Inflammatory macrophage (primary cell): ENCODE measurements around the gene EIF3A.

Experiments
- DNase-seq, 2 donors: peaks; one replicate each; pipeline ENCODE4 v3.0.0-alpha.2; 2020 to 2022

The EIF3A gene

GRCh38 chr10:119001717-119002500, 78.7 kb downstream of the EIF3A start:
- no peak for DNase-seq

DNA sequence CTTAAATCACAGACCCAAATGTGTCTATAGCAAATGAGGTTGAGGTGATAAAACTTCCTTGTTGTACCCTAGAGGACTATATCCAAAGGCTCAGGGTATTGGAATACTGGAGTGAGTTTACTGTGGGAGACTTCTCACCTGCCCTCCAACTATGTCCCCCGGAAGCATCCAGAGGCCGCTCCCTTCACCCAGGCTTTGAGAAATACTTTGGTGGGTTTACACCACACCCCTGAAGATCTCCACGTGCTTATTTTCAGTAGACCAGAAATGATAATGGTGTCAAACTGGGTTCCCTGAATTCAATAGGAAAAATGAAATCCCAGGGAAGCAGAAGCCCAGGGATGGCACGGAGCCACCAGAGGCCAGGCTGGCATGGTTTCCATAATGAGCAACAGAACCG, 82.4 kb downstream of the EIF3A start:
- no peak for DNase-seq

- DNase-seq = no peak
Observed at GRCh38 chr10:118997379-118997778, 83.2 kb downstream of the EIF3A start.

- DNase-seq = no peak
Observed at GRCh38 chr10:118995739-118996138, 84.9 kb downstream of the EIF3A start.

GRCh38 chr10:118994321-118994720, 86.3 kb downstream of the EIF3A start:
- DNase-seq = no peak

DNA sequence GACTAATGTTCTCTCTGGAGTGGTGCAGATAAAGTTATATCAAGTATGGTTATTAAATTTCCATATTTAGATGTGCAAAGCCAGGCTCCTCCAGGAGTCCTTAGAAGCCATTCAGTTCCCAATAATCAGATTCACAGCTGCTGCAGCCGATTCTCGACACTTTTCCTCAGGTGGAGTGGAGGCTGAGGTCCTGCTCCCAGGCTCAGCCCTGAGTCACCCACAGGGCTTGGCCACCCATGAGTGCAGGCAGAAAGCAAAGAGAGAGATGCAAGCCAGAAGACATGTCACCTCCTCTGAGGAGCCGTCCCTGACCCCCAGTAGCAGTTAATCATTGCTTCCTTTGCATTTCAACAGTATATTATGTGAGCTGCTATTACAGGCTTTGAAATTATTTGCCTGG, 87.4 kb downstream of the EIF3A start:
- DNase-seq = no peak

- no peak for DNase-seq
Observed at GRCh38 chr10:118992496-118992895, 88.1 kb downstream of the EIF3A start.

DNA sequence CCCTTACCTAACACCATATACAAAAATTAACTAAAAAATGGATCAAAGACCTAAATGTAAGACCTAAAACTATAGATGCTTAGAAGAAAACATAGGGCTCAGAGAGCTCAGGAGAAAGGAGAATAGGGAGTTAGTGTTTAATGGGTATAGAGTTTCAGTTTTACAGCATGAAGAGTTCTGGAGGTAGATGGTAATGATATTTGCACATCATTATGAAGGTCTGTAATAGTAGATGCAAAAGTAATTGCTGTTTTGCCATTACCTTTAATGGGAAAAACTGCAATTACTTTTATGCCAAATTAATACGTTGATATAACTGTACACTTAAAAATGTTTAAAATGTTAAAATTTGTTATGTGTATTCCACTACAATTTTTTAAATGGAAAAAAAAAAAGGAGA, 90.3 kb downstream of the EIF3A start:
- no peak for DNase-seq

DNA sequence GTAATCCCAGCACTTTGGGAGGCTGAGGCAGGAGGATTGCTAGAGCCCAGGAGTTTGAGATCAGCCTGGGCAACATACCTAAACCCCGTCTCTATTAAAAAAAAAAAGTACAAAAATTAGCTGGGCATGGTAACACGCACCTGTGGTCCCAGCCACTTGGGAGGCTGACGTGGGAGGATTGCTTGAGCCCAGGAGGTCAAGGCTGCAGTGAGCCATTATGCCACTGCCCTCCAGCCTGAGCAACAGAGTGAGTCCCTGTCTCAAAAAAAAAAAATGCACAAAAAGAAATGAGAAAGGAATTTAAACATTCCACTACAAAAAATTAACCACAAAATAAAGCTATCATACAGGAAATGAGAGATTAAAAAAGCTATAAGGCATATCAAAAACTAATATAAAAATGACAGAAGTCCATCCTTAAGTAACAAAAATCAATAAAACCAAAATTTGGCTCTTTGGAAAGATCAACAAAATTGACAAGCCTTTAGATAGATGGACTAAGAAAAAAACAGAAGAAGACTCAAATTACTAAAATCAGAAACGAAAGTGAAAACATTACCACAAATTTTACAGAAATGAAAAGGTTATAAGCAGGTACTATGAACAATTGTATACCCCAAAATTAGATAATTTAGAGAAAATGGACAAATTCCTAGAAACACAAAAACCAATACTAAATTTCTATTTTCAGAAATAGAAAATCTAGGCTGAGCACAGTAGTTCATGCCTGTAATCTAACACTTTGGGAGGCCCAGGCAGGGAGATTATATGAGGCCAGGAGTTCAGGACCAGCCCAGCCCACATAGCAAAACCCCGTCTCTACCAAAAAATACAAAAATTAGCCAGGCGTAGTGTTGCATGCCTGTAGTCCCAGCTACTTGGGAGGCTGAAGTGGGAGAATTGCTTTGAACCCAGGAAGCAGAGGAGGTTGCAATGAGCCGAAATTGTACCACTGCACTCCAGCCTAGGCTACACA, 93.5 kb downstream of the EIF3A start:
- DNase-seq = no peak

GRCh38 chr10:118985576-118985975, 95.0 kb downstream of the EIF3A start:
- no peak for DNase-seq
